Measurements from ENCODE around the gene ETNPPL.

The ETNPPL gene

DNA sequence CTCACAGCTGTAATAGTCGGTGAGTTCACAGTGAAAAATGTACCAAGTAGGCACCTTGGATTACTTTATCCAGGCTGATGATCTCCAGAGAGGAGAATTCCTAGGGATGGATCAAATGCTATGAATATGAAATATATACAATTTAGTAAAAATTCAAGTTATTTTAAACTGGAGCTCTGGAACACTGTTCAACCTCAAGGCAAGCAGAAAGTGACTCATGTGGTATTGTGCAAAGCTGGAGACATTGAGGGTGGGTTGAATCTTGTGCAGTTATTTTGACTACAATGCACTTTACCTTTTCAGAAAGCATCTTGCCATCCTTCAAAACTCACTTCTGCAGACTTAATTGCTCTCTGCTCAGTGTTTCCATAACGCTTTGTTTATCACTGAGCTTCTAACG, 69.0 kb downstream of the ETNPPL start:
- TF ChIP-seq TAF1 (IDR thresholded peaks at IDR 0.05; ENCODE audit: low read depth, low read length) (no peak), POLR2AphosphoS5 (IDR thresholded peaks at IDR 0.05; ENCODE audit: low read depth, low read length) (no peak), PAX5 (IDR thresholded peaks at IDR 0.05; ENCODE audit: insufficient read depth, low read length, severe bottlenecking) (no peak), POLR2A (IDR thresholded peaks at IDR 0.05; ENCODE audit: low read depth, low read length) (no peak), SPI1 (IDR thresholded peaks at IDR 0.05; ENCODE audit: low read depth, low read length) (no peak), POU2F2 (IDR thresholded peaks at IDR 0.05; ENCODE audit: low read depth, low read length) (no peak)
- DNase-seq (ENCODE audit: insufficient read length, low spot score) (no peak), FAIRE-seq (no peak)

DNA sequence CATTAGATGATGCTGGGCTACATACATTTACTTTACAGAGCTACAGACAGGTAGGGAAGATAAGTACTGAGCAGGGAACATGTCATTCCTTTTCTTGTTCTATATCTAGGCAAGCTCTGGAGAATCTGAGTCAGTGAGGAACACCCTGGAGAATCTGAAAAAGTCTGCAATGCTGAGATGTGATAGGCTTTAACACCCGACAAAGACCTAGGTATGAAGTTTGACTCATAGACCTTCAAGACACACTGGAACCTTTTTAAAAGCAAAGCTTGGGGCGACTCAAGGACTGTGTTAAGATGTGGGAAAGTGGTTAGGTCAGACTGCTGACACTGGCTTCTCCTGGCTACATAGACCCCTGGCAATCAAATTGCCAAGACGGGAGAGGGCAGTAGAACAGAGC, 69.6 kb downstream of the ETNPPL start:
- no peak for DNase-seq (ENCODE audit: insufficient read length, low spot score)
- TF ChIP-seq POLR2A (IDR thresholded peaks at IDR 0.05; ENCODE audit: low read depth, low read length) = no peak
- no peak for TF ChIP-seq POU2F2 (IDR thresholded peaks at IDR 0.05; ENCODE audit: low read depth, low read length)
- TF ChIP-seq TAF1 (IDR thresholded peaks at IDR 0.05; ENCODE audit: low read depth, low read length) = no peak
- TF ChIP-seq PAX5 (IDR thresholded peaks at IDR 0.05; ENCODE audit: insufficient read depth, low read length, severe bottlenecking) = no peak
- no peak for TF ChIP-seq SPI1 (IDR thresholded peaks at IDR 0.05; ENCODE audit: low read depth, low read length)
- no peak for TF ChIP-seq POLR2AphosphoS5 (IDR thresholded peaks at IDR 0.05; ENCODE audit: low read depth, low read length)
- no peak for FAIRE-seq
